Measurements from ENCODE around the gene COASY.

GRCh38 chr17:42531455-42532354 is 30.2 kb upstream of the COASY start:
- peak; percentile 43 for TF ChIP-seq CTCF (IDR thresholded peaks at IDR 0.05; ENCODE audit: low read length)
- TF ChIP-seq EZH2 (optimal IDR thresholded peaks at IDR 0.05; ENCODE audit: low read depth, low read length) = no peak
